ENCODE results near the gene PTGIS.

The PTGIS gene

DNA sequence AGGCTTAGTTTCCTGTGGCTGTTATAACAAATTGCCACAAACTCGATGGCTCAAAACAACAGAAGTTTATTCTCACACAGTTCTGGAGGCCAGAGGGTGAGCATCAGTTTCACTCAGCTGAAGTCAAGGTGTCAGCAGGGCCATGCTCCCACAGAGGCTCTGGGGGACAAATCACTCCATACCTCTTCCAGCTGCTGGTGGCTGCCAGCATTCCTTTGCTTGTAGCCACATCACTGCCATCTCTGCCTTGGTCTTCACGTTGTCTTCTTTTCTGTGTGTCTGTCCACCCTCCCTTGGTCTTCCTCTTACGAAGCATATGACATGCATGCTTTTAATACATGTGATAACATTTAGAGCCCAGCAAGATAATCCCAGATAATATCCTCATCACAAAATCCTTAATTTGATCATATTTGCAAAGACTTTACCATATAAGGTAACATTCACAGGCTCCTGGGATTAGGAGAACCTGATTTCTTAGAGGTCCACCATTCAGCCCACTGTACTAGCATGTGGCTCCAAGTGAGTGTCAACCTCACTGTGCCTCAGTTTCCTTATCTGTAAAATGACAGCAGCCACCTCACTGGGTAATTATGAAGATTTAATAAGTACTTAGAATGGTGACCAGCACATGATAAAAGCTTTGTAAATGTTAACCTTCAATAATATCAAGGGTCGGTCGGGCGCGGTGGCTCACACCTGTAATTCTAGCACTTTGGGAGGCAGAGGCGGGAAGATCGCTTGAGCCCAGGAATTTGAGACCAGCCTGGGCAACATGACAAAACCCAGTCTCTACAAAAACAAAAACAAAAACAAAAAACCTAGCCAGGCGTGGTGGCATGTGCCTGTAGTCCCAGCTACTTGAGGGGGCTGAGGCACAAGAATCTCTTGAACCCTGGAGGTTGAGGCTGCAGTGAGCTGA is 14.7 kb upstream of the PTGIS start:
- H3K27ac ChIP-seq (replicated peaks) = no peak overlapping the region

DNA sequence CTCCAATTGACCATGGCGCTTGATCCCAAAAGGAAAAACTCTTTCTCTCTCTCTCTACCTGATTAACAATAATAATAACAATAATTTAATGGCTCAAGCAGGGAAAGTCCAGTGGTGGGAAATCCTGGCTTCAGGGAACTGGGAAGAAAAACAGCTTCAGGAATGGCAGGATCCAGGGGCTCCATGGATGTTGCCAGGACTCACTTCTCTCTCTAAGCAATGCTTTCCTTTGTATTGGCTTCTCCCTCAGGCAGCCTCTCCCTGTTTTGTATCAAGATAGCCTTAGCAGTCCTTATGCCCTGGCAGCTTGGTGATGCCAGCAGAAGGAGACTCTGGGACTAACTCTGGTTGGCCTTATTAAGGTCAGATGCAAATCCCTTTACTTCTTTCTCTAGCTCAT is 13.5 kb upstream of the PTGIS start:
- no peak for DNase-seq (ENCODE audit: low read depth in 1 of 2, low spot score in 1 of 2)
- no peak overlapping the region for H3K4me3 ChIP-seq (replicated peaks; ENCODE audit: insufficient read depth, low read length)
- TF ChIP-seq SPI1 (IDR thresholded peaks at IDR 0.05; ENCODE audit: borderline replicate concordance, low read depth) = no peak
- TF ChIP-seq POLR2AphosphoS5 (IDR thresholded peaks at IDR 0.05; ENCODE audit: low read depth) = no peak
- TF ChIP-seq, protein P1, sequence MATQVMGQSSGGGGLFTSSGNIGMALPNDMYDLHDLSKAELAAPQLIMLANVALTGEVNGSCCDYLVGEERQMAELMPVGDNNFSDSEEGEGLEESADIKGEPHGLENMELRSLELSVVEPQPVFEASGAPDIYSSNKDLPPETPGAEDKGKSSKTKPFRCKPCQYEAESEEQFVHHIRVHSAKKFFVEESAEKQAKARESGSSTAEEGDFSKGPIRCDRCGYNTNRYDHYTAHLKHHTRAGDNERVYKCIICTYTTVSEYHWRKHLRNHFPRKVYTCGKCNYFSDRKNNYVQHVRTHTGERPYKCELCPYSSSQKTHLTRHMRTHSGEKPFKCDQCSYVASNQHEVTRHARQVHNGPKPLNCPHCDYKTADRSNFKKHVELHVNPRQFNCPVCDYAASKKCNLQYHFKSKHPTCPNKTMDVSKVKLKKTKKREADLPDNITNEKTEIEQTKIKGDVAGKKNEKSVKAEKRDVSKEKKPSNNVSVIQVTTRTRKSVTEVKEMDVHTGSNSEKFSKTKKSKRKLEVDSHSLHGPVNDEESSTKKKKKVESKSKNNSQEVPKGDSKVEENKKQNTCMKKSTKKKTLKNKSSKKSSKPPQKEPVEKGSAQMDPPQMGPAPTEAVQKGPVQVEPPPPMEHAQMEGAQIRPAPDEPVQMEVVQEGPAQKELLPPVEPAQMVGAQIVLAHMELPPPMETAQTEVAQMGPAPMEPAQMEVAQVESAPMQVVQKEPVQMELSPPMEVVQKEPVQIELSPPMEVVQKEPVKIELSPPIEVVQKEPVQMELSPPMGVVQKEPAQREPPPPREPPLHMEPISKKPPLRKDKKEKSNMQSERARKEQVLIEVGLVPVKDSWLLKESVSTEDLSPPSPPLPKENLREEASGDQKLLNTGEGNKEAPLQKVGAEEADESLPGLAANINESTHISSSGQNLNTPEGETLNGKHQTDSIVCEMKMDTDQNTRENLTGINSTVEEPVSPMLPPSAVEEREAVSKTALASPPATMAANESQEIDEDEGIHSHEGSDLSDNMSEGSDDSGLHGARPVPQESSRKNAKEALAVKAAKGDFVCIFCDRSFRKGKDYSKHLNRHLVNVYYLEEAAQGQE (IDR thresholded peaks at IDR 0.05; ENCODE audit: insufficient replicate concordance, low read depth) = no peak
- no peak for TF ChIP-seq GABPA (IDR thresholded peaks at IDR 0.05; ENCODE audit: low read depth)
- TF ChIP-seq, protein P2, sequence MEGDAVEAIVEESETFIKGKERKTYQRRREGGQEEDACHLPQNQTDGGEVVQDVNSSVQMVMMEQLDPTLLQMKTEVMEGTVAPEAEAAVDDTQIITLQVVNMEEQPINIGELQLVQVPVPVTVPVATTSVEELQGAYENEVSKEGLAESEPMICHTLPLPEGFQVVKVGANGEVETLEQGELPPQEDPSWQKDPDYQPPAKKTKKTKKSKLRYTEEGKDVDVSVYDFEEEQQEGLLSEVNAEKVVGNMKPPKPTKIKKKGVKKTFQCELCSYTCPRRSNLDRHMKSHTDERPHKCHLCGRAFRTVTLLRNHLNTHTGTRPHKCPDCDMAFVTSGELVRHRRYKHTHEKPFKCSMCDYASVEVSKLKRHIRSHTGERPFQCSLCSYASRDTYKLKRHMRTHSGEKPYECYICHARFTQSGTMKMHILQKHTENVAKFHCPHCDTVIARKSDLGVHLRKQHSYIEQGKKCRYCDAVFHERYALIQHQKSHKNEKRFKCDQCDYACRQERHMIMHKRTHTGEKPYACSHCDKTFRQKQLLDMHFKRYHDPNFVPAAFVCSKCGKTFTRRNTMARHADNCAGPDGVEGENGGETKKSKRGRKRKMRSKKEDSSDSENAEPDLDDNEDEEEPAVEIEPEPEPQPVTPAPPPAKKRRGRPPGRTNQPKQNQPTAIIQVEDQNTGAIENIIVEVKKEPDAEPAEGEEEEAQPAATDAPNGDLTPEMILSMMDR (IDR thresholded peaks at IDR 0.05; ENCODE audit: insufficient read depth, low read length) = no peak
- no peak overlapping the region for H3K27ac ChIP-seq (replicated peaks)
- peaks cover 8% of the 10 kb centered on the region for H3K27me3 ChIP-seq (ENCODE audit: insufficient read depth, poor library complexity, severe bottlenecking)

More for the DNA sequence above, 14.7 kb upstream of the PTGIS start:
- TF ChIP-seq, protein P2 (IDR thresholded peaks at IDR 0.05; ENCODE audit: insufficient read depth, low read length) = no peak
- no peak for TF ChIP-seq POLR2AphosphoS5 (IDR thresholded peaks at IDR 0.05; ENCODE audit: low read depth)
- no peak for TF ChIP-seq SPI1 (IDR thresholded peaks at IDR 0.05; ENCODE audit: borderline replicate concordance, low read depth)
- no peak for TF ChIP-seq GABPA (IDR thresholded peaks at IDR 0.05; ENCODE audit: low read depth)
- TF ChIP-seq, protein P1 (IDR thresholded peaks at IDR 0.05; ENCODE audit: insufficient replicate concordance, low read depth) = no peak
- H3K4me3 ChIP-seq (replicated peaks; ENCODE audit: insufficient read depth, low read length) = no peak overlapping the region
- no peak for DNase-seq (ENCODE audit: low read depth in 1 of 2, low spot score in 1 of 2)
- peaks cover 8% of the 10 kb centered on the region for H3K27me3 ChIP-seq (ENCODE audit: insufficient read depth, poor library complexity, severe bottlenecking)

DNA sequence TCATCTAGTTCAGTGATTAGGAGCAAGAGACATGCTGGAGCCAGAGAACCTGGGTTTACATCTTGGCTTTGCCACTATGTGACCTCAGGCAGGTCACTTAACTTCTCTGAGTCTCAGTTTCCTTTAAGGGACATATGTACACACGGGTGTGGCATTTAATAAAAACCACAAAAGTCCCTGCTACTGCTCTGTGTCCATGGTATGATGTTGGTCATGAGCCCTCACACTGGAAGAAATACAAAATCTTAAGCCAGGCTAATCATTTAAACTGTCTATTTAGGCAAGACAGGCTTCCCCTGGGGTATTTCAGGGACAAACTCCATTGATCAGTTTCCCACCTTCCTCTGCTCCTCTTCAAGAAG is 12.9 kb upstream of the PTGIS start:
- no peak for DNase-seq (ENCODE audit: low read depth in 1 of 2, low spot score in 1 of 2)
- no peak for TF ChIP-seq GABPA (IDR thresholded peaks at IDR 0.05; ENCODE audit: low read depth)
- TF ChIP-seq, protein P2 (IDR thresholded peaks at IDR 0.05; ENCODE audit: insufficient read depth, low read length) = no peak
- peaks cover 8% of the 10 kb centered on the region for H3K27me3 ChIP-seq (ENCODE audit: insufficient read depth, poor library complexity, severe bottlenecking)
- no peak overlapping the region for H3K27ac ChIP-seq (replicated peaks)
- H3K4me3 ChIP-seq (replicated peaks; ENCODE audit: insufficient read depth, low read length) = no peak overlapping the region
